Activated CD8-positive, alpha-beta memory T cell treated with anti-CD3 and anti-CD28 coated beads, Interleukin-2, amount 50 U/mL, for 1 hour (primary cell): Measurements from ENCODE around the gene NR1I2.

Source experiments
- DNase-seq: peaks from one replicate; pipeline ENCODE4 v3.0.0-alpha.2; 2020; ENCODE audit errors: extremely low read depth

Gene NR1I2

GRCh38 chr3:119781330-119782198 is at the start of gene NR1I2:
Gene NR1I2 (plus strand): TSS chr3:119782101.
- DNase-seq, result no peak

- DNase-seq, result no peak
These were observed 48.1 kb upstream of the NR1I2 start for GRCh38 chr3:119733812-119734211.

- DNase-seq, result no peak
These were observed 43.2 kb upstream of the NR1I2 start for GRCh38 chr3:119738741-119739140.

GRCh38 chr3:119741657-119742590 is 40.0 kb upstream of the NR1I2 start:
- DNase-seq, result no peak

GRCh38 chr3:119743921-119744320 is 38.0 kb upstream of the NR1I2 start:
- DNase-seq, result no peak

DNA sequence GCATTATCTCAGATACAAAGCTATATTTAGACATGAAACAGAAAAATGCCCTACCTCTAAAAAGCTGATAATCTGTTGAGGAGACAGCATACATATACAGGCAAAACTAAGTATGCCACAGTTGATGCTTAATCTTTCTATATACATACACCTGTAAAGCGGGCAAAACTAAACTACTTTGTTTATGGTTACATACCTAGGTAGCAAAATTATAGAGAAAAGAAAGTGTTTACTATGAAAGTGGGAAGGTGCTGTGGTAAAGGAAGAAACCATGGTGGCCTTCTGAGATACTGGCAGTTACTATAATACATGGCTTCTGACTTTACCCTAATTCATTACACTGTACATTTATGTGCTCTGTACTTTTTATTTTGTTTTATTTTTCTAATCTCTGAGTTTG is 36.0 kb upstream of the NR1I2 start:
- no peak for DNase-seq

- DNase-seq, result no peak
These were observed 35.5 kb upstream of the NR1I2 start for GRCh38 chr3:119746423-119746822.

- no peak for DNase-seq
These were observed 34.5 kb upstream of the NR1I2 start for GRCh38 chr3:119747357-119747756.

DNA sequence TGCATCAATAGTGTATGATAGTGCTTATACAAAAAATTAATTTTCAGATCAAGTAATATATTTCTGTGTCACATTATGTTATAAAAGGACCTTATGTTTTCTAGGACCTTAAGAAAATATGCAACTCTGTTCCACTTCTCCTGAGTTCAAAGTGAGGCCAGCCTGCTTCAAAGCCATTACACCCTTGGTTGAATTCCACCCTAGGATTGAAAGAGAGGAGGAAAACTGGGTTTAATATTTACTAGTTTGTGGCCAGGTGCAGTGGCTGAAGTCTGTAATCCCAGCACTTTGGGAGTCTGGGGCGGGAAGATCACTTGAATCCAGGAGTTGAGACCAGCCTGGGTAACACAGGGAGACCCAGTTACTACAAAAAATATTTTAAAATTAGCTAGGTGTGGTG is 32.9 kb upstream of the NR1I2 start:
- no peak for DNase-seq

DNA sequence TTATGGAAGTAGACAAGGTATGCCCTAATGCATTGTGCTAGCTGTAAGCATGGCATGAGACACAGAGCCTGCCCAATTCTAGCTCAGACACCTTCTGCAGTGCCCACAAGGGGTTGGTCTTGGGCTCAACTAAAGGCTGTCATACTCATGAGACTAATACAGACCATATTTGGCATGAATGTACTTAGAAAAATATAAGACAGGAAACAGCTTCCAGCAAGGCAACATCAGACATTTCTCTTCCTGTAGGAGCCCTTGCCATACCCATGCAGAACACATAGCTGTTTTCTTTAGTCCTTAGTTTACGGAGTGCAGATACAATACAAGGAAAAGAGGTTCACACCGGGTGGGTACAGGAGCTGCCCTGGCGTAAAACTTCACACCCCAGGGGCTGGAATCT is 30.5 kb upstream of the NR1I2 start:
- no peak for DNase-seq

DNA sequence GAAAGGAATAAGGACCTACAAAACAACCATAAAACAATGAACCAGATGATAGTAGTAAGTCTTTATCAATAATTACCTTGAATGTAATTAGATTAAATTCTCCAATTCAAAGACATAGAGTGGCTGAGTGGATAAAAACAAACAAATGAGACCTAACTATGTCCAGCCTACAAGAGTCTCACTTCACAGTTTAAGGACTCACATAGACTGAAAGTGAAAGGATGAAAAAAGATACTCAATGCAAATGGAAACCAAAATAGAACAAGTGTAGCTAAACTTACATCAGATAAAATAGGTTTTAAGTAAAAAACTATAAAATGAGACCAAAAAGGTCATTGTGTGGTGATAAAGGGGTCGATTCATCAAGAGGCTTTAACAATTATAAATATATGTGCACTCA is 21.9 kb upstream of the NR1I2 start:
- no peak for DNase-seq

GRCh38 chr3:119762876-119763275 is 19.0 kb upstream of the NR1I2 start:
- no peak for DNase-seq

GRCh38 chr3:119763466-119763865 is 18.4 kb upstream of the NR1I2 start:
- DNase-seq, result no peak

GRCh38 chr3:119765239-119765638 is 16.7 kb upstream of the NR1I2 start:
- DNase-seq, result no peak

- no peak for DNase-seq
These were observed 13.8 kb upstream of the NR1I2 start for GRCh38 chr3:119767936-119768601.

- no peak for DNase-seq
These were observed 13.1 kb upstream of the NR1I2 start for GRCh38 chr3:119768668-119769393.

DNA sequence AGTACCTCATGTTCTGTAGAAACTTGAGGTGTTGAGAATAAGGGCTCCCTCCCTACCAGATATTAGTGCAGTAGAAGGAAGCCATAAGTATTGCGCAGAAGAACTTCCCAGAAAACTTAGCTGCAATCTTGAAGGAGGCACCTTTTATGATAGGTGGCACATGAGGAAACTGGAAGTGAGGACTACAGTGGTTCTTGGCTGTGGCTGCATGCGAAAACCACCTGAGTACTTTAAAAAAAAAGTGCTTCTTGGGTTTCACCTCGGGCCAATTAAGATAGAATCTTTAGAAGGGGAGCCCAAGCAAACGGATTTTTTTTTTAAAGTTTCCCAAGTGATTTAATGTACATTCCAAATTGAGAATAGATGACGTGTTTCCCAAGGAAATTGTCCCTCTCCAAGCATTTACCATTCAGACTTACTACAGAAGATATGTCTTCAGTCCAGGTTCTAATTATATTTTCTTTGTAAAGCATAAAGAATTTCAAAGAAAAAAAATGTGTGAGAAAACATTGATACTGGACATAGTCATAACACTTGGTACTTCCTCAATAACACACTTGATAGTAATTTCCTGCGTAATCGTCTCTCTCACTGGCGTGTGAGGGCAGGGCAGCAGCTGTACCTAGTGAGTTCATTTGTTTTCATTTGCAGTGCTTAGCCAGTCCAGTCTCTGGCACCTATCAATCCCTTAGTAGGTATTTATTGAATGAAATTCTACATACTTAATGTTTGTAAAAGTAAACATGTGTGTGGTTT is 12.3 kb upstream of the NR1I2 start:
- no peak for DNase-seq

- no peak for DNase-seq
These were observed 7.5 kb upstream of the NR1I2 start for GRCh38 chr3:119774444-119774843.

DNA sequence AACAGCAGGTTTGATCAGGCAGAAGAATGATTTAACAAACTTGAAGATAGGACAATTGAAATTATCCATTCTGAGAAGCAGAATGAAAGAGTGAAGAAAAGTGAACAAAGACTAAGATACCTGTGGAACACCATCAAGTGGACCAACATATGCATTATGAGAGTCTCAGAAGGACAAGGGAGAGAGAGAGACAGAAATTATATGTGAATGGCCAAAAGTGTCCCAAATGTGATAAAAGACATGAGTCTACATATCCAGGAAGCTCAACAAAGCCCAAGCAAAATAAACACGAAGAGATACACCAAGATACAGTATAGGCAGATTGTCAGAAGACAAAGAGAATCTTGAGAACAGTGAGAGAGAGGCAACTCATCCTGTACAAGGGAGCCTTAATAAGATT is 5.6 kb upstream of the NR1I2 start:
- DNase-seq, result no peak

GRCh38 chr3:119778176-119778575 is 3.7 kb upstream of the NR1I2 start:
- no peak for DNase-seq

DNA sequence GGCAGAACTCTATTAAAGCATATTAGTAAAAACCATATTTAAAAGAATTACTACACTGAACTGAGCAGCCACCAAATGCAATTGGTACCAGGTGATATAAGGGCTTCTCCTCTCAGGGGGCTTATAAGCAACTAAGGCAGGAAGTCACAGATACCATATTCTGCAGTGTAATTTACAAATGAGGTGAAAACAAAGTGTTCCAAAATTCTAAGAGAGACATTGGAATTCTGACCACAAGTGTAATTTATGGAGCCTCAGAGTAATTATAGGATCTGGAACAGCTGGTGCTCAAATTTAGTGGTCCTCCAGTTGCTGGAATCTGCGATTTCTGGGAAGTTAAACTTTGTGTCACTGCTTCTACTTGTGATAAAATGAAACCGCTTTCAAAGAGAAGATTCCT is 3.1 kb upstream of the NR1I2 start:
- no peak for DNase-seq
